ENCODE measurements around the gene CDH15.
"Not testable (repeated sequence)": the region's sequence is repeated elsewhere in the genome, so short reads cannot be mapped to it uniquely, and the experiment has no call there.

GRCh38 chr16:89165681-89165979 lies 5.9 kb upstream of the CDH15 start:
- not testable (repeated sequence) for TF ChIP-seq JUND (IDR thresholded peaks at IDR 0.05); CTCF (IDR thresholded peaks at IDR 0.05 in 2 of 3, conservative IDR thresholded peaks at IDR 0.05 in 1 of 3; ENCODE audit: borderline replicate concordance in 1 of 3, insufficient read depth in 1 of 3, low read depth in 2 of 3, low read length in 2 of 3); SRF (IDR thresholded peaks at IDR 0.05; ENCODE audit: low read depth); POLR2A (IDR thresholded peaks at IDR 0.05; ENCODE audit: borderline replicate concordance, extremely low read depth, insufficient read depth, insufficient read length); MAX (IDR thresholded peaks at IDR 0.05); SIN3A (IDR thresholded peaks at IDR 0.05; ENCODE audit: low read depth); REST (IDR thresholded peaks at IDR 0.05; ENCODE audit: low read depth); EGR1 (IDR thresholded peaks at IDR 0.05; ENCODE audit: low read depth); TCF7L2 (IDR thresholded peaks at IDR 0.05; ENCODE audit: borderline replicate concordance, extremely low read depth, insufficient read depth, insufficient read length)

All from HCT116 (cell line).